ENCODE measurements around the gene XPC. TPM values are rescaled to one million over a fixed set of nuclear protein-coding genes. Genes with fewer than 3 reads are reported as not detected.
A peak's percentile ranks its signal among the peaks of the same experiment; 100 is the strongest.

XPC gene
- total RNA-seq, 1 donor from 2014 or later: 26.8 TPM

DNA sequence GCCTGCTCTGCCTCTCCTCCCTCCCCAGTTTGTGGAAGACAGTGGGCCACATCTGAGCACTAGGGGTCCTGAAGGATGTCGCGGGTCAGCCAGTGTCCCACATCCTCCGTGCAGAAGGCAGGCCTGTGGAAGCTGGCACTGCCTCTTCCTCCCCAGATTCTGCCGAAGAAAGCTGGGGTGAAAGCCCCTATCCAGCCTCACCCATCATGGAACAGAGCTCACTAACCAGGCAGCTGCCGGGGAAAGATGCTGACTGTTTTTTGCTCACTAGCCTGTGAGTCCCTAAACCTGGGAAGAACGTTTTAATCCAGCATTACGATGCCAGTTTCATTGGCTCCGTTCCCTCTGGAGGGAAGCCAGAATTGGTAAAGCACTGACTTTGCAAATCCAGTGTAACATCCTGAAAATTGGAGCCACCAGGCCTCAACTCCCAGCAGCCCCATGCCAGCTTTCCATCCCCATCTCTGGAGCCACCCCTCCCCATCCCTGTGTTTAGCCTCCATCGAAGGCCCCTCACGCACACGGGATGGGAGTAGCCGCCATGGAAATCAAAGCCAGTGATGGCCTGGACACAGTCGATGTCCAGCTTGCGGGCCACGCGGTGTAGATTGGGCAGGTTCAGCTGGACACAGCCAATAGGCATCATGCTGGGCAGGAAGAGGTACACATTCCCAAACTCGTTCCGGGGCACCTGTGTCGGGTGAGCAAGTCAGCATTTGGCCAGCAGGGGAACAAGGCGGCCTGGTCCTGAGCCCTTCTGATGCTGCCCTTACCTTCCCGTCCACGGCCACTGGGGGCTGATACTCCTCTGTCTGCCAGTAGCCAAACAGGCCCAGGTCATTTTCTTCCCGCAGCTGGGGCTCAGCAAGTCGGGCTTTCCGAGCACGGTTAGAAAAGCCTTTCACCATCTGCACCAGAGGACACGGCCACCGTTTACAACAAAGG, 30.1 kb downstream of the XPC start:
- no peaks in the 10 kb centered on the region for H3K27me3 Mint-ChIP-seq (ENCODE audit: low read depth)
- TF ChIP-seq, protein P1, sequence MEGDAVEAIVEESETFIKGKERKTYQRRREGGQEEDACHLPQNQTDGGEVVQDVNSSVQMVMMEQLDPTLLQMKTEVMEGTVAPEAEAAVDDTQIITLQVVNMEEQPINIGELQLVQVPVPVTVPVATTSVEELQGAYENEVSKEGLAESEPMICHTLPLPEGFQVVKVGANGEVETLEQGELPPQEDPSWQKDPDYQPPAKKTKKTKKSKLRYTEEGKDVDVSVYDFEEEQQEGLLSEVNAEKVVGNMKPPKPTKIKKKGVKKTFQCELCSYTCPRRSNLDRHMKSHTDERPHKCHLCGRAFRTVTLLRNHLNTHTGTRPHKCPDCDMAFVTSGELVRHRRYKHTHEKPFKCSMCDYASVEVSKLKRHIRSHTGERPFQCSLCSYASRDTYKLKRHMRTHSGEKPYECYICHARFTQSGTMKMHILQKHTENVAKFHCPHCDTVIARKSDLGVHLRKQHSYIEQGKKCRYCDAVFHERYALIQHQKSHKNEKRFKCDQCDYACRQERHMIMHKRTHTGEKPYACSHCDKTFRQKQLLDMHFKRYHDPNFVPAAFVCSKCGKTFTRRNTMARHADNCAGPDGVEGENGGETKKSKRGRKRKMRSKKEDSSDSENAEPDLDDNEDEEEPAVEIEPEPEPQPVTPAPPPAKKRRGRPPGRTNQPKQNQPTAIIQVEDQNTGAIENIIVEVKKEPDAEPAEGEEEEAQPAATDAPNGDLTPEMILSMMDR (IDR thresholded peaks at IDR 0.05): peak; percentile 31
- peaks cover 19% of the 10 kb centered on the region for H3K36me3 Mint-ChIP-seq (ENCODE audit: low read depth)
- peak overlapping the region; percentile 36 for H3K27ac Mint-ChIP-seq (ENCODE audit: unreplicated experiment)
- H3K9me3 Mint-ChIP-seq (ENCODE audit: low read depth): no peaks in the 10 kb centered on the region
- peaks cover 37% of the 10 kb centered on the region for H3K4me1 Mint-ChIP-seq (ENCODE audit: low read depth)
- DNase-seq (ENCODE audit: low spot score): no peak
- H3K4me3 Mint-ChIP-seq (ENCODE audit: unreplicated experiment): no peak overlapping the region

DNA sequence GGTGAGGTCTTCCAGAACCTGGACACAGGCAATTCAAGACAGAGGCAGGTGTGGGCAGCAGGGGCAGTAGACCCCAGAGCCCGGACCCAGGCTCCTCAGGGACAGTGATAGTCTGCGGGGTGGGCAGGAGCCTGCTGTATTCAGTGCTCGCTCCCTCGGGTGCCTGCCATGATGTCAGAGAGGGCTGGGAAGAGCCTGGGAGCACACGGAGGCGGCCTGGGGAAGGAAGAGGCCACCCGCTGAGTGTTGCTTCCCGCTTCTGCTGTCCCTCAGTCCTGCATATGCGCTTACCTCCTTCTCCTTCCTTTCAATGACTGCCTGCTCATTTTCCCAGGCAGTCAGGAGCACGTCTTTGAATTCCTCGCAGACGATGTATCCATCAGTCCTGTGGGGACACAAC, 30.8 kb downstream of the XPC start:
- H3K4me1 Mint-ChIP-seq (ENCODE audit: low read depth): peaks cover 44% of the 10 kb centered on the region
- TF ChIP-seq, protein P1 (IDR thresholded peaks at IDR 0.05): no peak
- no peak for DNase-seq (ENCODE audit: low spot score)
- H3K27me3 Mint-ChIP-seq (ENCODE audit: low read depth): no peaks in the 10 kb centered on the region
- no peaks in the 10 kb centered on the region for H3K9me3 Mint-ChIP-seq (ENCODE audit: low read depth)
- H3K4me3 Mint-ChIP-seq (ENCODE audit: unreplicated experiment): no peak overlapping the region
- peaks cover 18% of the 10 kb centered on the region for H3K36me3 Mint-ChIP-seq (ENCODE audit: low read depth)
- peak overlapping the region; percentile 36 for H3K27ac Mint-ChIP-seq (ENCODE audit: unreplicated experiment)

DNA sequence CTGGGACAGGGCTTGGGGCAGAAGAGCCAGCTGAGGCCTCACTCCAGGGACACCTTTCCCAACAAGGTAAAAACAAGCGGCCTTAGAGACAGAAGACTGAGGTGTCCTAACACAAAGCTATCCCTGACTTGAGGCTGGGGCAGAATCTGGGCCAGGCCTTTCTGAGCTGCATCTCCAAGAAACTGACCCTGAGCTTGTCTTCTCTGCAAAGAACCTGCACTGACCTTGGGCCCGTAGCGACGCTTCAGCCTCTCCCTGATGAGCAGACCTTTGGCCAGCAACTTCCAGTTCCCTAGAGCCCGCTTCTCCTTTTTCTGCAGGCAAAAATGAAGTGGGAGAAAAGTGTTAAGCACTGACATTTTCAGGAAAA, 31.4 kb downstream of the XPC start:
- H3K27me3 Mint-ChIP-seq (ENCODE audit: low read depth): no peaks in the 10 kb centered on the region
- TF ChIP-seq, protein P1 (IDR thresholded peaks at IDR 0.05): no peak
- peak overlapping the region; percentile 80 for H3K27ac Mint-ChIP-seq (ENCODE audit: unreplicated experiment)
- peaks cover 14% of the 10 kb centered on the region for H3K36me3 Mint-ChIP-seq (ENCODE audit: low read depth)
- no peak overlapping the region for H3K4me3 Mint-ChIP-seq (ENCODE audit: unreplicated experiment)
- DNase-seq (ENCODE audit: low spot score): no peak
- no peaks in the 10 kb centered on the region for H3K9me3 Mint-ChIP-seq (ENCODE audit: low read depth)
- H3K4me1 Mint-ChIP-seq (ENCODE audit: low read depth): peaks cover 50% of the 10 kb centered on the region

DNA sequence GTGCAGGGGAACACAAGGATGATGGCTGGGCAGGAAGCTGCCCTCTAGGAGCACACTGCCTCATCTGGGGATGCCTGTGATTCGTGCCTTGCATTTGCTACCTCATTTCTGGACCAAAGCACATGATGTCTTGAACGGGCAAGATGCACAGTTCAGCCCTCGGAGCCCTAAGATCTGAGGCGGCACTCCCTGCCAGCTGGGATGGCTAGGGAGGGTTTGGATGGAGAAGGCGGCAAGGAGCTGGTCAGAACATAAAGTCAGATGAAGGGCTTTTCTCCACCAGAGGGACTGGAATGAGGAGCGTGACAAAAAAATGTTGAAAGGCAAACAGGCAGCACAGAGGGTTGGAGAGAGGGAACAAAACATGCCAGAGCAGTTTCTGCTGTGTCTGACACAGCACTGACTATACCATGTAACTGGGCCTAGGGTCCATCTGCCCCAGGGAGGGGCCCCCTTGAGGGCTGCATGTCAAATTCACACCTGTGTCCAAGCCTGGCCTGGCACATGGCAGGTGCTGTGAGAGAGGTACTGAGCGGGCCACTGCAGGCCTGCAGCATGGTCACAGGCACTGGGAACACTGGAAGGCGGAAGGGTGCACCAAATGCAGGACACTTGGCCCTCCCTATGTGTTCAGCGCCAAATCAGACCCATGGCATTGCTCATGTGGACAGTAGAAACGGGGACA, 31.9 kb downstream of the XPC start:
- Mint-ChIP-seq H3K9me3 (ENCODE audit: low read depth) (no peaks in the 10 kb centered on the region), H3K27ac (ENCODE audit: unreplicated experiment) (peak overlapping the region; percentile 99), H3K4me3 (ENCODE audit: unreplicated experiment) (no peak overlapping the region), H3K27me3 (ENCODE audit: low read depth) (no peaks in the 10 kb centered on the region), H3K4me1 (ENCODE audit: low read depth) (peaks cover 55% of the 10 kb centered on the region), H3K36me3 (ENCODE audit: low read depth) (peaks cover 19% of the 10 kb centered on the region)
- DNase-seq (ENCODE audit: low spot score): no peak
- TF ChIP-seq, protein P1 (IDR thresholded peaks at IDR 0.05): no peak

DNA sequence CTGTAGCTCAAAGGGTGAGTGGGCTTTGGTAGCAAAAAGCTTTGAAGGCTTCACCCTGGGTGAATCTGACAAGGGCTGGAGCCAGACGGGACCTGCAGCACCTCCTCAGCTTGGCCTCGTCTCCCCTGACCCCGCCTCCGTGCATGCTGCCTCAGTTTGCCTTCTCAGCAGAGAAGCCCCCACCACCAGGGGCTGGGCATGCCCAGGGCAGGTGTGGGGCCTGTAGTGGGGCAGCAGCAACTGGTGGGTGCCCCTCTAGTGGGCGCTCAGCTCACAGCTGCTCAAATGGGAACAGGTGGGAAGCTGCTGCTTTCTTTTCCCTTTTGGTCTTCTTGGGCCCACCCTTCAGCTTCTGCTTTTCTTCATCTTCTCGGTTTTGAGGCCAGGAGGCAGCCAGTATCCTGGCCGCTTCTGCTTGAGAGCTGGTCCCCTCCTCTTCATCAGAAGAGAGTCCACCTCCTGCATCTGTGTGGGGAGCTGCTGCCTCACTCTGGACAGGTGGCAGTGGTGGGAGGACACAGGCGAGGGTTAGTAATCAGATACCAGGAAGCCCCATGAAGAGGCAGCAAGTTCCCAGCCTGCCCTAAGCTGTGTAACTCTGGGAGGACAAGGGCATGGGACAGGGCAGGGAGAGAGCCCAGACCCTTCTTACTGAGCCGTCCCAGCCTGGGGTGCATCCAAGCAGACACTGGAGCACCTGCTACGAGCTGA, 32.6 kb downstream of the XPC start:
- peak overlapping the region; percentile 99 for H3K27ac Mint-ChIP-seq (ENCODE audit: unreplicated experiment)
- H3K4me1 Mint-ChIP-seq (ENCODE audit: low read depth): peaks cover 58% of the 10 kb centered on the region
- DNase-seq (ENCODE audit: low spot score): no peak
- H3K27me3 Mint-ChIP-seq (ENCODE audit: low read depth): no peaks in the 10 kb centered on the region
- TF ChIP-seq, protein P1 (IDR thresholded peaks at IDR 0.05): peak; percentile 28
- H3K9me3 Mint-ChIP-seq (ENCODE audit: low read depth): no peaks in the 10 kb centered on the region
- H3K4me3 Mint-ChIP-seq (ENCODE audit: unreplicated experiment): no peak overlapping the region
- H3K36me3 Mint-ChIP-seq (ENCODE audit: low read depth): peaks cover 18% of the 10 kb centered on the region

Measured in chondrocyte (in vitro differentiated cells).